ENCODE data around the gene HDC.

HDC gene

GRCh38 chr15:50265620-50266019 is at the start of gene HDC:
HDC (minus strand) TSS chr15:50265726; CDS start chr15:50265623, 103 bp downstream.
- DNase-seq = no peak
- no peak for ATAC-seq
- no peak within 1 kb of the TSS for H3K27ac Mint-ChIP-seq
- peaks cover 4% of the 10 kb centered on the region for H3K27me3 Mint-ChIP-seq
- peaks cover 1% of the 10 kb centered on the region for H3K36me3 Mint-ChIP-seq (ENCODE audit: low read depth)
- no peak within 1 kb of the TSS for H3K4me3 Mint-ChIP-seq
- no peaks in the 10 kb centered on the region for H3K9me3 Mint-ChIP-seq
- H3K4me1 Mint-ChIP-seq = peaks cover 42% of the 10 kb centered on the region

GRCh38 chr15:50312636-50313035 is 47.1 kb upstream of the HDC start:
- Mint-ChIP-seq H3K9me3 (peaks cover 20% of the 10 kb centered on the region), H3K4me1 (peaks cover 13% of the 10 kb centered on the region), H3K27me3 (no peaks in the 10 kb centered on the region), H3K36me3 (ENCODE audit: low read depth) (peaks cover 22% of the 10 kb centered on the region), H3K4me3 (no peak overlapping the region), H3K27ac (no peak overlapping the region)
- DNase-seq = no peak
- ATAC-seq = no peak

GRCh38 chr15:50307799-50308198 is 42.3 kb upstream of the HDC start:
- Mint-ChIP-seq H3K9me3 (peaks cover 26% of the 10 kb centered on the region), H3K36me3 (ENCODE audit: low read depth) (peaks cover 40% of the 10 kb centered on the region), H3K4me1 (peaks cover 6% of the 10 kb centered on the region), H3K27me3 (no peaks in the 10 kb centered on the region), H3K27ac (no peak overlapping the region), H3K4me3 (no peak overlapping the region)
- DNase-seq (no peak), ATAC-seq (no peak)

GRCh38 chr15:50304836-50305235 is 39.3 kb upstream of the HDC start:
- peaks cover 3% of the 10 kb centered on the region for H3K4me1 Mint-ChIP-seq
- H3K36me3 Mint-ChIP-seq (ENCODE audit: low read depth) = peaks cover 58% of the 10 kb centered on the region
- H3K27me3 Mint-ChIP-seq = no peaks in the 10 kb centered on the region
- H3K27ac Mint-ChIP-seq = no peak overlapping the region
- no peak overlapping the region for H3K4me3 Mint-ChIP-seq
- DNase-seq = no peak
- peaks cover 26% of the 10 kb centered on the region for H3K9me3 Mint-ChIP-seq
- no peak for ATAC-seq

GRCh38 chr15:50302581-50302980 is 37.1 kb upstream of the HDC start:
- Mint-ChIP-seq H3K27ac (no peak overlapping the region), H3K36me3 (ENCODE audit: low read depth) (peaks cover 52% of the 10 kb centered on the region), H3K4me1 (peaks cover 3% of the 10 kb centered on the region), H3K27me3 (no peaks in the 10 kb centered on the region), H3K9me3 (peaks cover 5% of the 10 kb centered on the region), H3K4me3 (no peak overlapping the region)
- ATAC-seq = no peak
- DNase-seq = no peak

- H3K9me3 Mint-ChIP-seq = no peaks in the 10 kb centered on the region
- H3K4me3 Mint-ChIP-seq = no peak overlapping the region
- DNase-seq (no peak), ATAC-seq (no peak)
- H3K4me1 Mint-ChIP-seq = peaks cover 4% of the 10 kb centered on the region
- H3K27me3 Mint-ChIP-seq = no peaks in the 10 kb centered on the region
- H3K36me3 Mint-ChIP-seq (ENCODE audit: low read depth) = peaks cover 45% of the 10 kb centered on the region
- H3K27ac Mint-ChIP-seq = no peak overlapping the region
These were observed 32.8 kb upstream of the HDC start for GRCh38 chr15:50298340-50298739.

- Mint-ChIP-seq H3K9me3 (no peaks in the 10 kb centered on the region), H3K4me3 (no peak overlapping the region), H3K27me3 (no peaks in the 10 kb centered on the region), H3K36me3 (ENCODE audit: low read depth) (peaks cover 36% of the 10 kb centered on the region), H3K4me1 (peaks cover 1% of the 10 kb centered on the region), H3K27ac (no peak overlapping the region)
- DNase-seq (no peak), ATAC-seq (no peak)
These were observed 30.4 kb upstream of the HDC start for GRCh38 chr15:50295966-50296365.

- Mint-ChIP-seq H3K36me3 (ENCODE audit: low read depth) (peaks cover 38% of the 10 kb centered on the region), H3K4me1 (no peaks in the 10 kb centered on the region), H3K9me3 (no peaks in the 10 kb centered on the region), H3K27ac (no peak overlapping the region), H3K4me3 (no peak overlapping the region), H3K27me3 (no peaks in the 10 kb centered on the region)
- ATAC-seq (no peak), DNase-seq (no peak)
These were observed 24.2 kb upstream of the HDC start for GRCh38 chr15:50289749-50290148.

- DNase-seq = no peak
- Mint-ChIP-seq H3K9me3 (no peaks in the 10 kb centered on the region), H3K4me1 (no peaks in the 10 kb centered on the region), H3K36me3 (ENCODE audit: low read depth) (peaks cover 41% of the 10 kb centered on the region), H3K27me3 (no peaks in the 10 kb centered on the region), H3K27ac (no peak overlapping the region), H3K4me3 (no peak overlapping the region)
- no peak for ATAC-seq
These were observed 22.0 kb upstream of the HDC start for GRCh38 chr15:50287324-50288116.

GRCh38 chr15:50281427-50281826 is 15.9 kb upstream of the HDC start:
- no peak overlapping the region for H3K27ac Mint-ChIP-seq

GRCh38 chr15:50280271-50280670 is 14.7 kb upstream of the HDC start:
- H3K27me3 Mint-ChIP-seq = no peaks in the 10 kb centered on the region
- H3K9me3 Mint-ChIP-seq = no peaks in the 10 kb centered on the region
- H3K4me3 Mint-ChIP-seq = no peak overlapping the region
- ATAC-seq = no peak
- no peak for DNase-seq
- peaks cover 29% of the 10 kb centered on the region for H3K4me1 Mint-ChIP-seq
- no peak overlapping the region for H3K27ac Mint-ChIP-seq
- H3K36me3 Mint-ChIP-seq (ENCODE audit: low read depth) = peaks cover 25% of the 10 kb centered on the region

More at GRCh38 chr15:50281427-50281826, 15.9 kb upstream of the HDC start:
- no peak for DNase-seq
- no peaks in the 10 kb centered on the region for H3K27me3 Mint-ChIP-seq
- peaks cover 18% of the 10 kb centered on the region for H3K4me1 Mint-ChIP-seq
- H3K36me3 Mint-ChIP-seq (ENCODE audit: low read depth) = peaks cover 28% of the 10 kb centered on the region
- no peaks in the 10 kb centered on the region for H3K9me3 Mint-ChIP-seq
- no peak overlapping the region for H3K4me3 Mint-ChIP-seq
- no peak for ATAC-seq

GRCh38 chr15:50278496-50278895 is 13.0 kb upstream of the HDC start:
- DNase-seq (no peak), ATAC-seq (no peak)
- H3K27ac Mint-ChIP-seq = peak overlapping the region; percentile 3
- no peaks in the 10 kb centered on the region for H3K27me3 Mint-ChIP-seq
- H3K4me3 Mint-ChIP-seq = no peak overlapping the region
- H3K4me1 Mint-ChIP-seq = peaks cover 40% of the 10 kb centered on the region
- H3K36me3 Mint-ChIP-seq (ENCODE audit: low read depth) = peaks cover 15% of the 10 kb centered on the region
- H3K9me3 Mint-ChIP-seq = no peaks in the 10 kb centered on the region

- Mint-ChIP-seq H3K27ac (peak overlapping the region; percentile 16), H3K9me3 (no peaks in the 10 kb centered on the region), H3K27me3 (no peaks in the 10 kb centered on the region), H3K4me3 (no peak overlapping the region), H3K36me3 (ENCODE audit: low read depth) (peaks cover 15% of the 10 kb centered on the region), H3K4me1 (peaks cover 40% of the 10 kb centered on the region)
- DNase-seq (no peak), ATAC-seq (no peak)
These were observed 11.8 kb upstream of the HDC start for GRCh38 chr15:50277370-50277769.

- no peaks in the 10 kb centered on the region for H3K9me3 Mint-ChIP-seq
- no peaks in the 10 kb centered on the region for H3K27me3 Mint-ChIP-seq
- peak; percentile 28 for ATAC-seq
These were observed 10.4 kb upstream of the HDC start for GRCh38 chr15:50275908-50276307.

GRCh38 chr15:50275091-50275490 is 9.6 kb upstream of the HDC start:
- H3K27ac Mint-ChIP-seq = peak overlapping the region; percentile 70
- peaks cover 15% of the 10 kb centered on the region for H3K36me3 Mint-ChIP-seq (ENCODE audit: low read depth)
- DNase-seq (no peak), ATAC-seq (peak; percentile 54)
- no peaks in the 10 kb centered on the region for H3K9me3 Mint-ChIP-seq
- H3K4me3 Mint-ChIP-seq = no peak overlapping the region
- H3K4me1 Mint-ChIP-seq = peaks cover 40% of the 10 kb centered on the region
- H3K27me3 Mint-ChIP-seq = no peaks in the 10 kb centered on the region

More at GRCh38 chr15:50275908-50276307, 10.4 kb upstream of the HDC start:
- H3K4me1 Mint-ChIP-seq = peaks cover 40% of the 10 kb centered on the region
- DNase-seq = no peak
- H3K4me3 Mint-ChIP-seq = no peak overlapping the region
- peak overlapping the region; percentile 39 for H3K27ac Mint-ChIP-seq
- peaks cover 15% of the 10 kb centered on the region for H3K36me3 Mint-ChIP-seq (ENCODE audit: low read depth)
